Stomach (tissue), 4 donors: Measurements from ENCODE around the gene PSMA1.

Source experiments
- EP300 ChIP-seq: sonication (generic); formaldehyde crosslinking; IDR thresholded peaks from one replicate; pipeline ENCODE4 v1.6.1; 2017; ENCODE audit warnings: antibody characterized with exemption
- POLR2A ChIP-seq, 4 donors: fragments of 450-650 bp; IDR thresholded peaks; one replicate each; pipeline ENCODE4 v1.6.1; 2016; ENCODE audit warnings: antibody characterized with exemption in 4 of 4, control low read depth in 2 of 4, mild to moderate bottlenecking in 1 of 4, moderate library complexity in 1 of 4
- POLR2AphosphoS5 ChIP-seq, 3 donors: sonication (generic); formaldehyde crosslinking; IDR thresholded peaks; one replicate each; pipeline ENCODE4 v1.6.1; 2016; ENCODE audit warnings: antibody characterized with exemption in 3 of 3
- TF ChIP-seq, protein P1 (sequence below), 7 experiments: fragments of 450-650 bp in 4 of 7; fragments of 200-600 bp in 3 of 7; sonication (generic) in 3 of 7; IDR thresholded peaks; one replicate each; pipeline ENCODE4 v1.5.1; 2016 to 2019; ENCODE audit warnings: antibody characterized with exemption in 7 of 7, control low read depth in 2 of 7, mild to moderate bottlenecking in 1 of 7

- TF ChIP-seq POLR2AphosphoS5 (IDR thresholded peaks at IDR 0.05) (no peak), EP300 (no peak), POLR2A (IDR thresholded peaks at IDR 0.05) (no peak)
- TF ChIP-seq, protein P1, sequence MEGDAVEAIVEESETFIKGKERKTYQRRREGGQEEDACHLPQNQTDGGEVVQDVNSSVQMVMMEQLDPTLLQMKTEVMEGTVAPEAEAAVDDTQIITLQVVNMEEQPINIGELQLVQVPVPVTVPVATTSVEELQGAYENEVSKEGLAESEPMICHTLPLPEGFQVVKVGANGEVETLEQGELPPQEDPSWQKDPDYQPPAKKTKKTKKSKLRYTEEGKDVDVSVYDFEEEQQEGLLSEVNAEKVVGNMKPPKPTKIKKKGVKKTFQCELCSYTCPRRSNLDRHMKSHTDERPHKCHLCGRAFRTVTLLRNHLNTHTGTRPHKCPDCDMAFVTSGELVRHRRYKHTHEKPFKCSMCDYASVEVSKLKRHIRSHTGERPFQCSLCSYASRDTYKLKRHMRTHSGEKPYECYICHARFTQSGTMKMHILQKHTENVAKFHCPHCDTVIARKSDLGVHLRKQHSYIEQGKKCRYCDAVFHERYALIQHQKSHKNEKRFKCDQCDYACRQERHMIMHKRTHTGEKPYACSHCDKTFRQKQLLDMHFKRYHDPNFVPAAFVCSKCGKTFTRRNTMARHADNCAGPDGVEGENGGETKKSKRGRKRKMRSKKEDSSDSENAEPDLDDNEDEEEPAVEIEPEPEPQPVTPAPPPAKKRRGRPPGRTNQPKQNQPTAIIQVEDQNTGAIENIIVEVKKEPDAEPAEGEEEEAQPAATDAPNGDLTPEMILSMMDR (IDR thresholded peaks at IDR 0.05): no peak
These were observed 1.4 kb downstream of the PSMA1 start for GRCh38 chr11:14518820-14519219.
